Body of pancreas (tissue), 4 donors: ENCODE data around the gene CDH11. TPM values are rescaled to one million over a fixed set of nuclear protein-coding genes. Genes with fewer than 3 reads are reported as not detected.

Experiments
- ATAC-seq: fragments of 150-250 bp; one replicate; pipeline ENCODE4 v1.9.1; 2016
- DNase-seq, 4 donors: peaks; one replicate each; pipeline ENCODE4 v3.0.0-alpha.2; 2019
- H3K27ac ChIP-seq, 4 donors: fragments of 200-600 bp; sonication (generic); 1 replicate in 3 of 4; 2 replicates in 1 of 4; pipeline versions ENCODE4 v1.5.1 to v1.6.1; 2016 to 2019; ENCODE audit warnings: mild to moderate bottlenecking in 1 of 4, mixed read lengths in 1 of 4, moderate library complexity in 1 of 4
- H3K27me3 ChIP-seq, 2 donors: fragments of 200-600 bp; sonication (generic); one replicate each; pipeline ENCODE4 v1.6.0; 2016; ENCODE audit warnings: mild to moderate bottlenecking in 1 of 2
- H3K36me3 ChIP-seq, 2 donors: fragments of 200-600 bp; sonication (generic); replicated peaks in 1 of 2; 2 replicates each; pipeline ENCODE4 v1.5.1; 2016; ENCODE audit warnings: low read depth in 2 of 2; ENCODE audit not compliant: insufficient read depth in 1 of 2
- H3K4me1 ChIP-seq: fragments of 200-600 bp; sonication (generic); one replicate; pipeline ENCODE4 v1.6.0; 2016
- H3K4me3 ChIP-seq, 2 donors: fragments of 200-600 bp; sonication (generic); 1 replicate in 1 of 2; 2 replicates in 1 of 2; pipeline ENCODE4 v1.5.1; 2016 to 2019
- H3K9me3 ChIP-seq, 3 donors: fragments of 200-600 bp; sonication (generic); 1 replicate in 2 of 3; 2 replicates in 1 of 3; pipeline ENCODE4 v1.5.1; 2016
- CTCF ChIP-seq, 7 experiments: fragments of 450-650 bp in 4 of 7; fragments of 200-600 bp in 3 of 7; sonication (generic) in 3 of 7; IDR thresholded peaks; one replicate each; pipeline ENCODE4 v1.5.1; 2016 to 2019; ENCODE audit warnings: antibody characterized with exemption in 7 of 7
- POLR2A ChIP-seq, 3 donors: fragments of 450-650 bp; IDR thresholded peaks; one replicate each; pipeline ENCODE4 v1.6.1; 2016; ENCODE audit warnings: antibody characterized with exemption in 3 of 3, mild to moderate bottlenecking in 2 of 3
- WGBS, 2 donors: methylation state at CpG; one replicate each; pipeline ENCODE4 v1.1.5; 2017; 5-methylcytosine and 5-hydroxymethylcytosine counted together
- intact Hi-C: fragments of 100-400 bp; cut with DNase I; formaldehyde crosslinking; loops from one replicate; pipeline ENCODE4 v1.15.1; 2023
- total RNA-seq, 2 donors: library from RNA; depleted of rRNA; stranded (reverse); fragments of >200 nt; gene quantifications; one replicate each; pipeline ENCODE4 v1.1.0, GENCODE V29; 2016

The CDH11 gene
- total RNA-seq, 2 donors from 2014 or later, result 8.6 to 17.6 TPM

DNA sequence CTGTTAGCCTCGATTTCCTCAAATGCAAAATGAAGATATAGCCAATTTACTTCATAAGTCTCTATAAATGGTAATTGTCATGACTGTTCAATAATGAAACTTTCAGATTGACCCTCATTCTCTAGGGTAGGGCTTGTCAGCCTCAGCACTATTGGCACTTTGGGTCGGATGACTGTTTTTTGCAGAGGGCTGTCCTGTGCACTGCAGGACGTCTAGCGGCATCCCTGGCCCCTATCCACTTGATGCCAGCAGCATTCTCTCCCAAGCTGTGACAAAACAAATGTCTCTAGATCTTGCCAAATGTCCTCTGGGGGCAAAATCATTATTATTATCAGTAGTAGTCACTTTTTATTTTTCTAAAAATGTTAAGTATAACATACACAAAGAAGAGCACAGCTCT is 24.6 kb downstream of the CDH11 start:
- DNase-seq (no peak), ATAC-seq (no peak)
- intact Hi-C loops, result no loop called here
- Histone ChIP-seq H3K36me3 (no peaks in the 10 kb centered on the region), H3K27me3 (peaks cover 0 to 3% of the 10 kb centered on the region in 2 donors), H3K9me3 (no peaks in the 10 kb centered on the region), H3K27ac (no peak overlapping the region), H3K4me1 (no peaks in the 10 kb centered on the region), H3K4me3 (no peak overlapping the region)
- 56 to 58% methylated on average over 4 of the region's 4 CpGs for WGBS, 2 donors
- TF ChIP-seq POLR2A (IDR thresholded peaks at IDR 0.05) (no peak), CTCF (IDR thresholded peaks at IDR 0.05) (no peak)

DNA sequence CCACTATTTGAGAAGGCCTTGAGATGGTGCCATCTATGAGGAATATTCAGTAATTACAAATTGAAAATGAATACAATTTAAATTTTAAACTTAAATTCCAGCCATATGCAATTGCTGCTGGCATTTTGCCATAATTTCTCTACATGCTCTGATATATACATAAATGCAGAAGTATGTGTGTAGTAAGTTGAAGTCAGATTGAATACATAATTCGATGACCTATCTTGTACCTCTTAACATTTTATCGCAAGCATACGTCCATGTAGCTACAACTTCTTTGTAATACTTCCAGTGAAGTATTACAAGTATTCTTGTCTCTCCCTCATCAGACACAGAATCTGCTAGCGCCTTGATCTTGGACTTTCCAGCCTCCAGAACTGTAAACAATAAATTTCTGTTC is 26.0 kb downstream of the CDH11 start:
- Histone ChIP-seq H3K27ac (no peak overlapping the region), H3K36me3 (no peaks in the 10 kb centered on the region), H3K9me3 (no peaks in the 10 kb centered on the region), H3K4me3 (no peak overlapping the region), H3K27me3 (peaks cover 0 to 3% of the 10 kb centered on the region in 2 donors), H3K4me1 (no peaks in the 10 kb centered on the region)
- no peak for DNase-seq
- no peak for TF ChIP-seq POLR2A (IDR thresholded peaks at IDR 0.05)
- TF ChIP-seq CTCF (IDR thresholded peaks at IDR 0.05), result no peak
- intact Hi-C loops, result no loop called here
- WGBS, 2 donors, result 64% methylated on average over 4 of the region's 4 CpGs
- no peak for ATAC-seq

DNA sequence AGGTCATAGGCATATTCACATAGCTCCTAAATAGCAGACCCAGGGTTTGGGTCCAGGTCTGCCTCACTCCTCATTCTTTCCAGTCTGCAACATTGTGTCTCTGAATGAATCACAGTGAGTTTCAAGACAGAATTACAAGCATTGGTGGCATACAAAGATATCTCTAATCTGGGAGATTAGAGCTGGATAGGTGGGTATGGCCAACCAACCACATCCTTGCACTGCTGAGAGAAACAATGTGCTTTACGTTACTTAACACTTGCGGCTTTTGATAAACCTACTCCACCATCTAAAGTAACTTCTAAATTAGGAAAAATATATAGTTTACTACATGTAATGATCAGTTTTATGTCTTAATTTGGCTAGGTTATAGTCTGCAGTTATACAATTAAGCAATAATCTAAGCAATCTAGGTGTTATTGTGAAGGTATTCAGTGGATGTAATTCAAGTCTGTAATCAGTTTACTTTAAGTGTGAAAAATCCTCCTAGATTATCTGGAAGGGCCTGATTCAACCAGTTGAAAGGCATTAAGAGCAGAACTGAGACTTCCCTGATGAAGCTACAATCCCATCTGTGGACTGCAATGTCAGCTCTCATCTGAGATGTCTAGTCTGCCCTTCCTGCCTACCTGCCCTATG is 26.7 kb downstream of the CDH11 start:
- ATAC-seq (no peak), DNase-seq (no peak)
- intact Hi-C loops, result no loop called here
- no peak for TF ChIP-seq POLR2A (IDR thresholded peaks at IDR 0.05)
- no peak for TF ChIP-seq CTCF (IDR thresholded peaks at IDR 0.05)
- no peak overlapping the region for H3K27ac ChIP-seq
- no peaks in the 10 kb centered on the region for H3K36me3 ChIP-seq
- H3K4me1 ChIP-seq, result no peaks in the 10 kb centered on the region
- WGBS, 2 donors, result 93 to 100% methylated on average over 2 of the region's 2 CpGs
- peaks cover 0 to 3% of the 10 kb centered on the region in 2 donors for H3K27me3 ChIP-seq
- H3K4me3 ChIP-seq, result no peak overlapping the region
- H3K9me3 ChIP-seq, result no peaks in the 10 kb centered on the region

- 38 to 46% methylated on average over 1 of the region's 1 CpG for WGBS, 2 donors
- TF ChIP-seq POLR2A (IDR thresholded peaks at IDR 0.05) (no peak), CTCF (IDR thresholded peaks at IDR 0.05) (no peak)
- Histone ChIP-seq H3K4me3 (no peak overlapping the region), H3K4me1 (no peaks in the 10 kb centered on the region), H3K9me3 (no peaks in the 10 kb centered on the region), H3K27me3 (peaks cover 0 to 3% of the 10 kb centered on the region in 2 donors), H3K36me3 (no peaks in the 10 kb centered on the region), H3K27ac (no peak overlapping the region)
- ATAC-seq, result no peak
- no peak for DNase-seq
- intact Hi-C loops, result no loop called here
Measured at GRCh38 chr16:65094009-65094408, 27.9 kb downstream of the CDH11 start.

DNA sequence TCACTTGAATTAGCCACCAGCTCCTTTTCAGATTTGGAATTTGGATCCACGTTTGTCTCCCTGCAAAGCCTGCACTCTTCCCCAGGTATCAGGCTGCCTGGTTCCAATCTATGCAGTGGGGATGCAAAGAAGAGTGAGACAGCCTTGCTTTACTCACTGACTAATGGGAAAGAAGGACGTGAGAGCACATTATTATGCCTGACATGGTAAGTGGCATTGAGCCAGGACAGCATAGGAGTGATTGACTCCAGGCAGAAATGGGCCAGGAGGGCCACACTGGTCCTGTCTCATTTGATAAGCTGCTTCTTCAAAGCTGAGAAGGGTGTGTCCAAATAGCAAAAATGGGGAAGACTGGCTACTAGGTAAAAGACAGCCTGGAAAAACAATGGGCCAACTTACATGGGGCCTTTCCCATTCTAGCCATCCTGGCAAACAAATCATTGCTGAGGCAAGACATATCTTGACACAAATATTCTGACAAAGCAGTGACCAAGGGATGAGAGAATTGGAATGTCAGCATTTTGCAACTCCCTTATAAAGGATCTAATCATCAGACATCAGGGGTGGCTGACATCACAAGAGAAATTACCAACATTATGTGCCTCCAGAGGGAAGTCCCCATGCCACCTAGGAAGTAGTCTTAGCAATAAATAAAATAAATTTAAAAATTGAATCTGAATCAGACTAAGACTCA is 38.6 kb downstream of the CDH11 start:
- WGBS, 2 donors, result 24 to 39% methylated on average over 2 of the region's 2 CpGs
- ATAC-seq, result no peak
- Histone ChIP-seq H3K4me3 (no peak overlapping the region), H3K4me1 (no peaks in the 10 kb centered on the region), H3K9me3 (no peaks in the 10 kb centered on the region), H3K27me3 (no peaks in the 10 kb centered on the region), H3K36me3 (no peaks in the 10 kb centered on the region), H3K27ac (no peak overlapping the region)
- TF ChIP-seq POLR2A (IDR thresholded peaks at IDR 0.05) (no peak), CTCF (IDR thresholded peaks at IDR 0.05) (no peak)
- DNase-seq, result no peak
- intact Hi-C loops, result no loop called here
